NCI-H1694 (cell line): ENCODE results near the gene SERPINB6.
"Not testable (repeated sequence)": the region's sequence is repeated elsewhere in the genome, so short reads cannot be mapped to it uniquely, and the experiment has no call there.

Source experiments
- DNase-seq: peaks from one replicate; lab custom pipeline; 2025; lab: John Stamatoyannopoulos, UW

The SERPINB6 gene

GRCh38 chr6:2911171-2911570, 60.2 kb downstream of the SERPINB6 start:
- no peak for DNase-seq

GRCh38 chr6:2909718-2910117, 61.6 kb downstream of the SERPINB6 start:
- no peak for DNase-seq

GRCh38 chr6:2909051-2909606, 62.2 kb downstream of the SERPINB6 start:
- not testable (repeated sequence) for DNase-seq

GRCh38 chr6:2908516-2908915, 62.9 kb downstream of the SERPINB6 start:
- DNase-seq, result not testable (repeated sequence)

- DNase-seq, result not testable (repeated sequence)
These were observed 67.8 kb downstream of the SERPINB6 start for GRCh38 chr6:2903411-2904185.

- not testable (repeated sequence) for DNase-seq
These were observed 69.5 kb downstream of the SERPINB6 start for GRCh38 chr6:2901645-2902502.

- no peak for DNase-seq
These were observed 70.3 kb downstream of the SERPINB6 start for GRCh38 chr6:2900821-2901644.

- DNase-seq, result no peak
These were observed 71.1 kb downstream of the SERPINB6 start for GRCh38 chr6:2900221-2900807.

GRCh38 chr6:2899596-2899995, 71.8 kb downstream of the SERPINB6 start:
- no peak for DNase-seq
